Type B pancreatic cell (in vitro differentiated cells): ENCODE data around the gene IGF1R. TPM values are rescaled to one million over a fixed set of nuclear protein-coding genes. Genes with fewer than 3 reads are reported as not detected.
A peak's percentile ranks its signal among the peaks of the same experiment; 100 is the strongest.

Source experiments
- DNase-seq: peaks from one replicate; pipeline ENCODE4 v3.0.0; 2021; ENCODE audit warnings: mixed read lengths; ENCODE audit not compliant: unreplicated experiment; ENCODE audit errors: extremely low spot score
- H3K27ac Mint-ChIP-seq: 2 replicates; pipeline ENCODE4 v1.8.0; 2021; ENCODE audit warnings: mild to moderate bottlenecking, mixed read lengths
- H3K27me3 Mint-ChIP-seq: 2 replicates; pipeline ENCODE4 v1.8.0; 2021; ENCODE audit warnings: mixed read lengths
- H3K36me3 Mint-ChIP-seq: 2 replicates; pipeline ENCODE4 v1.8.0; 2021; ENCODE audit warnings: mixed read lengths
- H3K4me1 Mint-ChIP-seq: one replicate; pipeline ENCODE4 v1.8.0; 2021; ENCODE audit warnings: mixed read lengths; ENCODE audit not compliant: unreplicated experiment
- H3K4me3 Mint-ChIP-seq: 2 replicates; pipeline ENCODE4 v1.8.0; 2021; ENCODE audit warnings: mild to moderate bottlenecking, mixed read lengths
- H3K9me3 Mint-ChIP-seq: 2 replicates; pipeline ENCODE4 v1.8.0; 2021; ENCODE audit warnings: mixed read lengths
- total RNA-seq: library from RNA; stranded (reverse); gene quantifications from 2 replicates; pipeline ENCODE4 v1.2.1, GENCODE V29; 2021; ENCODE audit warnings: low replicate concordance
- TF ChIP-seq, protein P1 (sequence below): fragments of 200-600 bp; sonication (generic); conservative IDR thresholded peaks from 2 replicates; pipeline ENCODE4 v1.5.0; 2021; ENCODE audit warnings: antibody characterized with exemption, mild to moderate bottlenecking

Gene IGF1R
- total RNA-seq, 1 donor from 2014 or later, result 87.1 TPM

DNA sequence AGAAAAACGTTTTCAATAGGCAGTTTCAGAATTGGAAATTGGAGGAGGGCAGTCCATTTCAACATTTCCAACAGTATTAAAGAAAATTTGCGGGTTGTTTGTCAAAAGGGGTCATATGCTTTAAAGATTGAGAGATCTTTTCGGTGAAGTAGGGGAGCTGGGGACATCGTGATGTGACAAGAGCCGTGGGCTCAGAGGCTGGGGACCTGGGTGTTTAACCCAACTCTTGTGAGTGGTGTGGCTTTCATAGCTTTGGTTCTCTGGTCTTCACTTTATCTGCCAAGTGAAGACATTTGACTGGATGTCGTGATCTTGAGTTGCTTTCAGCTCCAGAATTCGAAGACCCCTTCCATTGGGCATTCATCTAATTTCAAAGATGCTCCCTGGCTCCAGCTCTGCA, 226.0 kb downstream of the IGF1R start:
- Mint-ChIP-seq H3K36me3 (peaks cover 4% of the 10 kb centered on the region), H3K27me3 (no peaks in the 10 kb centered on the region), H3K27ac (peak overlapping the region; percentile 73)

GRCh38 chr15:98874773-98875172, 226.4 kb downstream of the IGF1R start:
- Mint-ChIP-seq H3K27me3 (no peaks in the 10 kb centered on the region), H3K4me3 (peak overlapping the region; percentile 52)
- TF ChIP-seq, protein P1, sequence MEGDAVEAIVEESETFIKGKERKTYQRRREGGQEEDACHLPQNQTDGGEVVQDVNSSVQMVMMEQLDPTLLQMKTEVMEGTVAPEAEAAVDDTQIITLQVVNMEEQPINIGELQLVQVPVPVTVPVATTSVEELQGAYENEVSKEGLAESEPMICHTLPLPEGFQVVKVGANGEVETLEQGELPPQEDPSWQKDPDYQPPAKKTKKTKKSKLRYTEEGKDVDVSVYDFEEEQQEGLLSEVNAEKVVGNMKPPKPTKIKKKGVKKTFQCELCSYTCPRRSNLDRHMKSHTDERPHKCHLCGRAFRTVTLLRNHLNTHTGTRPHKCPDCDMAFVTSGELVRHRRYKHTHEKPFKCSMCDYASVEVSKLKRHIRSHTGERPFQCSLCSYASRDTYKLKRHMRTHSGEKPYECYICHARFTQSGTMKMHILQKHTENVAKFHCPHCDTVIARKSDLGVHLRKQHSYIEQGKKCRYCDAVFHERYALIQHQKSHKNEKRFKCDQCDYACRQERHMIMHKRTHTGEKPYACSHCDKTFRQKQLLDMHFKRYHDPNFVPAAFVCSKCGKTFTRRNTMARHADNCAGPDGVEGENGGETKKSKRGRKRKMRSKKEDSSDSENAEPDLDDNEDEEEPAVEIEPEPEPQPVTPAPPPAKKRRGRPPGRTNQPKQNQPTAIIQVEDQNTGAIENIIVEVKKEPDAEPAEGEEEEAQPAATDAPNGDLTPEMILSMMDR, result no peak

More for the DNA sequence above, 226.0 kb downstream of the IGF1R start:
- TF ChIP-seq, protein P1, result no peak
- H3K4me1 Mint-ChIP-seq, result peaks cover 56% of the 10 kb centered on the region
- peak overlapping the region; percentile 70 for H3K4me3 Mint-ChIP-seq
- H3K9me3 Mint-ChIP-seq, result no peaks in the 10 kb centered on the region
- no peak for DNase-seq

DNA sequence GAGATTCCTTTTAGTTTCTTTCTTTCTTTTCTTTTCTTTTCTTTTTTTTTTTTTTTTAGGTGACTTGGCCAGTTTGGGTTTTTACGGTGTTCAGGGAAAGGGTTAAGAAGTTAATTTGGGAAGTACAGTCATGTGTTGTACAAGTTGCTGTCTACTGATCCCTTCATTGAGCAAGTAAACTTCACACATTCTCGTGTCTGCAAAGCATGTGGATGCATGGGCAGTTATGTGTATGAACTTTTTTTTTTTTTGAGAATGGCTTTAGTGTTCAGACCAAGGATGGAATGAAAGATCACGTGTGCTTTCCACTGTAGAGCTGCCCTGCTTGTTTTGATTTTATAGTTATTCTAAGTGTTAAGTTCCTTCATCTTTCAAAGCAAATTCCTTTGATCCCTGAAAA, 227.0 kb downstream of the IGF1R start:
- no peaks in the 10 kb centered on the region for H3K9me3 Mint-ChIP-seq
- peak overlapping the region; percentile 56 for H3K27ac Mint-ChIP-seq
- no peaks in the 10 kb centered on the region for H3K27me3 Mint-ChIP-seq
- H3K4me3 Mint-ChIP-seq, result peak overlapping the region; percentile 53
- TF ChIP-seq, protein P1, result no peak
- DNase-seq, result no peak
- peaks cover under 1% of the 10 kb centered on the region for H3K36me3 Mint-ChIP-seq
- peaks cover 57% of the 10 kb centered on the region for H3K4me1 Mint-ChIP-seq

More at GRCh38 chr15:98874773-98875172, 226.4 kb downstream of the IGF1R start:
- peak overlapping the region; percentile 56 for H3K27ac Mint-ChIP-seq
- DNase-seq, result no peak
- peaks cover 4% of the 10 kb centered on the region for H3K36me3 Mint-ChIP-seq
- H3K4me1 Mint-ChIP-seq, result peaks cover 59% of the 10 kb centered on the region
- no peaks in the 10 kb centered on the region for H3K9me3 Mint-ChIP-seq

DNA sequence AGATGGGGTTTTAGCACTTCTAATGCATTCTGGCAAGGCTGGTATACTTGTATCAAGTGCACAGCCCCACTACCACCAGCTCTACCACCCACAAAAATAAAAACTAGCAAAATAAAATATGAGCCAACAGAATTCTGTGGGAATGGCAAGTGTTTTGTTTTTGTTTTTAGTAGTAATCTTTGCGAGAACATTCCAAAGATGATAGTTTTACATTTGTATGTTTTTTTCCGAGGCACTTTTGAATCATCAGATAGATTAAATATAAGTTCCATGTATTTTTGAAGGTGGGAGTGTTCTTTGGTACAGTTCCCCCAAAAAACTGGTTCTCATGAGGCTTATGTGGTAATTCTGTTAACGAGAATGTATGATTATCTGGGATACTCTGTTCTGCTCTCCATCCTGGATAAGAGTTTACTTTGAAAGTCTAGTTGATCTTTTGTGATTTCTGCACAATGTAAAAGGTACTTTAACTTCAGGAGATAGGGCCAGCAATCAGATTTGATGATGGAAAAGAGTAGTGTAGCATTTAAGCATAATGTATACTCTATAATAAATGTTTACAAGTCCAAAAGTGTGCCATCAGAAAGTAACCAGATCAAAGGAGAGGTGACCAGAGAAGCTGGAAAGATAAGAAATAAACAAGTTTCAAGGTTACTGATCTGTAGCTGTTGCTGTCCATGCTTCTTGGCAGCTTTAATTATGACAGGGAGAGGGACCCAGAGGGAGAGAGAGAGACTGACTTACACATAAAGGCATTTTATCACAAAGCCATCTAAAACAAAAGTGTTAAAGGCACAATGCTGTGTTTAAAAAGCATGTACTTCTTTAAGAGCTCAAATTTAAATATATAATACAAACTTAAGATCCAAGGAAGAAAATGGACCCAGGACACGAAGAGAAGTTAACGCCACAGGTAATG, 228.4 kb downstream of the IGF1R start:
- peaks cover 65% of the 10 kb centered on the region for H3K4me1 Mint-ChIP-seq
- H3K9me3 Mint-ChIP-seq, result no peaks in the 10 kb centered on the region
- peak overlapping the region; percentile 25 for H3K27ac Mint-ChIP-seq
- no peaks in the 10 kb centered on the region for H3K36me3 Mint-ChIP-seq
- peak overlapping the region; percentile 2 for H3K4me3 Mint-ChIP-seq
- no peak for DNase-seq
- TF ChIP-seq, protein P1, result no peak
- H3K27me3 Mint-ChIP-seq, result no peaks in the 10 kb centered on the region

GRCh38 chr15:98878172-98878571, 229.8 kb downstream of the IGF1R start:
- TF ChIP-seq, protein P1, result no peak
- Mint-ChIP-seq H3K4me3 (no peak overlapping the region), H3K27me3 (no peaks in the 10 kb centered on the region), H3K27ac (no peak overlapping the region), H3K4me1 (peaks cover 71% of the 10 kb centered on the region), H3K9me3 (no peaks in the 10 kb centered on the region), H3K36me3 (no peaks in the 10 kb centered on the region)
- no peak for DNase-seq
